ENCODE data around the gene ERN2. TPM values are rescaled to one million over a fixed set of nuclear protein-coding genes. Genes with fewer than 3 reads are reported as not detected.

Gene ERN2
- total and polyA plus RNA-seq, 2 of the 4 experiments (the other 2 are of a cell fraction) = 0.39 to 0.54 TPM

- Histone ChIP-seq H3K4me3 (ENCODE audit: insufficient read depth, low read depth, low read length) (no peak overlapping the region), H2AFZ (replicated peaks; ENCODE audit: low read length, poor library complexity) (no peak overlapping the region), H4K20me1 (ENCODE audit: insufficient read depth, low read length) (no peaks in the 10 kb centered on the region), H3K4ac (ENCODE audit: low read depth, low read length) (no peak overlapping the region), H3K14ac (replicated peaks; ENCODE audit: low read depth, low read length) (no peak overlapping the region), H3K18ac (ENCODE audit: low read depth, low read length) (no peak overlapping the region), H2AK9ac (replicated peaks; ENCODE audit: low read depth, low read length, poor library complexity) (no peak overlapping the region), H2AK5ac (ENCODE audit: low read depth, low read length) (no peak overlapping the region), H3K36me3 (ENCODE audit: control insufficient read depth, insufficient read depth, low read length) (no peaks in the 10 kb centered on the region), H3K27me3 (ENCODE audit: control insufficient read depth, insufficient read depth, low read length) (no peaks in the 10 kb centered on the region; the same call in 1 of the 2 replicates), H3K9ac (ENCODE audit: low read depth, low read length) (no peak overlapping the region), H2BK120ac (ENCODE audit: low read depth, low read length) (no peak overlapping the region), H3K4me1 (ENCODE audit: control insufficient read depth, insufficient read depth, low read length) (peaks cover 8% of the 10 kb centered on the region), H3K79me1 (ENCODE audit: low read depth in 1 of 2, low read length in 2 of 2) (no peaks in the 10 kb centered on the region), H3K27ac (ENCODE audit: insufficient read depth, low read length) (no peak overlapping the region), H3K9me1 (ENCODE audit: insufficient read depth, low read length) (no peaks in the 10 kb centered on the region; the same call in 1 of the 2 replicates), H3K23ac (ENCODE audit: low read depth, low read length) (no peak overlapping the region), H4K8ac (ENCODE audit: low read depth in 2 of 2, low read length in 2 of 2) (no peak overlapping the region), H3K9me3 (ENCODE audit: control insufficient read depth, insufficient read depth, low read length) (0 out of 2 replicates have a peak, but pooled peaks cover 2% of the 10 kb centered on the region), H2BK20ac (ENCODE audit: low read depth, low read length) (no peak overlapping the region), H4K5ac (ENCODE audit: low read depth, low read length) (no peak overlapping the region), H4K91ac (ENCODE audit: insufficient read depth, low read depth, low read length) (no peak overlapping the region), H3K4me2 (ENCODE audit: low read depth, low read length) (no peak overlapping the region), H2BK5ac (ENCODE audit: low read depth, low read length, poor library complexity, severe bottlenecking) (no peak overlapping the region), H2BK15ac (ENCODE audit: low read depth, low read length) (no peak overlapping the region), H3K56ac (ENCODE audit: extremely low read depth, insufficient read depth, low read length) (no peak overlapping the region)
- ChIA-PET CTCF (interaction anchor here (1.3 kb wide), 1 partner anchor 29 kb away, joined by 4 read pairs; no protein-coding TSS in a partner anchor), POLR2A (ENCODE audit: unreplicated experiment) (no interaction called here)
- no CpG with 5 or more reads among the region's 4 CpGs for whole genome bisulfite sequencing, 2 experiments (ENCODE audit: extremely low coverage in 2 of 2, insufficient read length in 1 of 2)
- intact Hi-C loops (cut with micrococcal nuclease) = no loop called here
- no peak for TF ChIP-seq ELK1 (IDR thresholded peaks at IDR 0.05; ENCODE audit: borderline replicate concordance, low read depth, low read length)
- TF ChIP-seq CHD1 (IDR thresholded peaks at IDR 0.05; ENCODE audit: low read depth, low read length) = no peak
- TF ChIP-seq CTCF (conservative IDR thresholded peaks at IDR 0.05; ENCODE audit: low read depth, low read length) = no peak
- no peak for TF ChIP-seq POLR2A (IDR thresholded peaks at IDR 0.05; ENCODE audit: low read depth, low read length)
- no peak for TF ChIP-seq MAZ (IDR thresholded peaks at IDR 0.05; ENCODE audit: borderline replicate concordance, low read depth, low read length)
- TF ChIP-seq NFE2L2 (IDR thresholded peaks at IDR 0.05; ENCODE audit: low read depth, low read length) = no peak
- TF ChIP-seq USF2 (IDR thresholded peaks at IDR 0.05; ENCODE audit: low read depth, low read length) = no peak
- dilution Hi-C loops (cut with HindIII; ENCODE audit: low sequenced_read_pairs, unreplicated experiment) = no loop called here
- in situ Hi-C loops (cut with MboI; ENCODE audit: low sequenced_read_pairs) = loop anchor here (25.0 kb wide), 1 partner anchor 813 kb away; no protein-coding TSS in a partner anchor
- no peak for ATAC-seq (ENCODE audit: low read depth)
- no TSS peak for BruUV-seq (replicated peaks)
- no peak for DNase-seq
These were observed 13.9 kb downstream of the ERN2 start for GRCh38 chr16:23699100-23699499.
